GM21717 (cell line): ENCODE results near the gene RETREG3.

ENCODE experiments used
- ATAC-seq: cut with Tn5 transposase; IDR thresholded peaks from one replicate; pipeline ENCODE4 v1.9.1; 2021; ENCODE audit warnings: mild to moderate bottlenecking, moderate library complexity; ENCODE audit not compliant: unreplicated experiment

RETREG3 gene

GRCh38 chr17:42536372-42537155 is 72.6 kb downstream of the RETREG3 start:
- peak; percentile 52 for ATAC-seq

GRCh38 chr17:42536048-42536371 is 73.2 kb downstream of the RETREG3 start, which contains the start of gene NAGLU:
Gene NAGLU, plus strand, starts transcription at chr17:42536241. Its CDS starts 32 bp downstream, at chr17:42536273.
- ATAC-seq, result peak; percentile 54

GRCh38 chr17:42535155-42536047 is 73.8 kb downstream of the RETREG3 start:
- no peak for ATAC-seq

GRCh38 chr17:42531455-42532354 is 77.5 kb downstream of the RETREG3 start:
- ATAC-seq, result no peak

GRCh38 chr17:42530952-42531454 is 78.2 kb downstream of the RETREG3 start:
- no peak for ATAC-seq
